HG02678 (cell line): Measurements from ENCODE around the gene GNB2.
"Not testable (repeated sequence)": the region's sequence is repeated elsewhere in the genome, so short reads cannot be mapped to it uniquely, and the experiment has no call there.

ENCODE experiments used
- ATAC-seq: cut with Tn5 transposase; IDR thresholded peaks from one replicate; pipeline ENCODE4 v1.9.1; 2021; ENCODE audit warnings: mild to moderate bottlenecking, moderate library complexity; ENCODE audit not compliant: unreplicated experiment

GNB2 gene

DNA sequence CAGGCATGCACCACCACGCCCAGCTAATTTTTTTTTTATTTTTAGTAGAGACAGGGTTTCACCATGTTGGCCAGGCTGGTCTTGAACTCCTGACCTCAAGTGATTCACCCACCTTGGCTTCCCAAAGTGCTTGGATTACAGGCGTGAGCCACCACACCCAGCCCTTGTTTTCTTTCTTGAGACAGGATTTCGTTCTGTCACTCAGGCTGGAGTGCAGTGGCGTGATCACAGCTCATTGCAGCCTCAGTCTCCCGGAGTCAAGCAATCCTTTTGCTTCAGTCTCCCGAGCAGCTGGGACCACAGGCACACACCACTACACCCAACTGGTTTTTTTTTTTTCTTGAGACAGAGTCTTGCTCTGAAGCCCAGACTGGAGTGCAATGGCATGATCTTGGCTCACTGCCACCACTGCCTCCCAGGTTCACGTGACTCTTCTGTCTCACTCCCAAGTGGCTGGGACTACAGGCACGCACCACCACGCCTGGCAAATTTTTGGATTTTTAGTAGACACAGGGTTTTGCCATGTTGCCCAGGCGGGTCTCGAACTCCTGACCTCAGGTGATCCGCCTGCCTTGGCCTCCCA is 11.3 kb upstream of the GNB2 start:
- not testable (repeated sequence) for ATAC-seq

DNA sequence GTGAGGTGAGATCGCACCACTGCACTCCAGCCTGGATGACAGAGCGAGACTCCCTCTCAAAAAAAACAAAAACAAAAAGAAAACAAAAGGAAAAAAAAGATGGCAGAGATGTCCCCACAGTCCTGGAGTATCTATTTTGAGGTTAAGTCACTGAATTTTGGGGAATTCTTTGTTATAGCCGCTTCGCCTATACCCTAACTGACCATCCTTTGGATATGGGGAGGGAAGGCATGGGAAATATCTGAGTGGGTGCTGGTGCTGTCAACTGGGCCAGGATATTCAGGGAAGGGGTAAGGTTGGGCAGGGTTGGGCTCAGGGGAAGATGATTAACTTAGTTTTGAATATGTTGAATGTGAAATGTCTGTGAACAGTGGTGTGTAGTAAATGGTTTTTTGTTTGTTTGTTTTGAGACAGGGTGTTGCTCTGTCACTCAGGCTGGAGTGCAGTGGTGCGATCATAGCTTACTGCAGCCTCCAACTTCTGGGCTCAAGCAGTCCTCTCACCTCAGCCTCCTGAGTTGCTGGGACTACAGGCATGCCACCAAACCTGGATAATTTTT is 8.3 kb upstream of the GNB2 start:
- ATAC-seq, result no peak

DNA sequence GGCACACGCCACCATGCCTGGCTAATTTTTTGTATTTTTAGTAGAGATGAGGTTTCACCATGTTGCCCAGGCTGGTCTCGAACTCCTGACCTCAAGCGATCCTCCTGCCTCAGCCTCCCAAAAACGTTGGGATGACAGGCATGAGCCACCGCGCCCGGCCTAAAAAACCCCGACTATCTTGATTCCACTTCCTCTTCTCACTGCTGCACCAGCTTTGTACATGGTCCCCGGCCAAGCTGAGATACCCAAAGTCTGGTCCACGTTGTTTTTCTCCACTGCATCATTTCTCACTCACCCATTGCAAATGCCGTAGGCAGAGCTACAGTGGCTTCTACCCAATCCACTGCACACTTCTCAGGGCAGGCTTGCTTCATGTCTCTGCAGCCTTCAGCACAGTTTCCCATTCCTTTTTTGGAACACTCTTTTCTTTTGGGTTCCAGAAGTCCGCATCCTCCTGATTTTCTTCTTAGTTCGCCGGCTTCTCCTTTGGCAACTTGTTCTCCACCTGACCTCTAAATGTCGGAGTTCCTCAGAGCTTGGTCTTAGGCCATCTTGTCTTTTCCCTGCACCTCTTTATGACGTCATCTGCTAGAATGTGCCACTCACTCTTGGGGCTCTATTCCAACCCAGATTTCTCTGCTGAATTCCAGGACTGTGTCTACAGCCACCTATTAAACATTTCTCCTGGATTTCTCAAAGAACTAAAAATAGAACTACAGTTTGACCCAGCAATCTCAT is 6.0 kb upstream of the GNB2 start:
- no peak for ATAC-seq

DNA sequence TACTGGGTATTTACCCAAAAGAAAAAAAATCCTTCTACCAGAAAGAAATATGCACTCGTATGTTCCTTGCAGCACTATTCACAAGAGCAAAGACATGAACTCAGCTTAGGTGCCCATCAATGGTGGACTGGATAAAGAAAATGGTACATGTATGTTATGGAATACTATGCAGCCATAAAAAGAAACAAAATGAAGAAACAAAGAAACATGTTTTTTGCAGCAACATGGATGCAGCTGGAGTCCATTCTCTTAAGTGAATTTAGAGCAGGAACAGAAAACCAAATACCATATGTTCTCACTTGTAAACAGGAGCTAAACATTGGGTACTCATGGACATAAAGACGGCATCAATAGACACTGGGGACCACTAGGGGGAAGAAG is 5.5 kb upstream of the GNB2 start:
- no peak for ATAC-seq

- ATAC-seq, result not testable (repeated sequence)
These were observed 4.4 kb upstream of the GNB2 start for GRCh38 chr7:100669106-100669505.

GRCh38 chr7:100670074-100670473 is 3.5 kb upstream of the GNB2 start:
- no peak for ATAC-seq

GRCh38 chr7:100671353-100672327 is 1.9 kb upstream of the GNB2 start:
- no peak for ATAC-seq

DNA sequence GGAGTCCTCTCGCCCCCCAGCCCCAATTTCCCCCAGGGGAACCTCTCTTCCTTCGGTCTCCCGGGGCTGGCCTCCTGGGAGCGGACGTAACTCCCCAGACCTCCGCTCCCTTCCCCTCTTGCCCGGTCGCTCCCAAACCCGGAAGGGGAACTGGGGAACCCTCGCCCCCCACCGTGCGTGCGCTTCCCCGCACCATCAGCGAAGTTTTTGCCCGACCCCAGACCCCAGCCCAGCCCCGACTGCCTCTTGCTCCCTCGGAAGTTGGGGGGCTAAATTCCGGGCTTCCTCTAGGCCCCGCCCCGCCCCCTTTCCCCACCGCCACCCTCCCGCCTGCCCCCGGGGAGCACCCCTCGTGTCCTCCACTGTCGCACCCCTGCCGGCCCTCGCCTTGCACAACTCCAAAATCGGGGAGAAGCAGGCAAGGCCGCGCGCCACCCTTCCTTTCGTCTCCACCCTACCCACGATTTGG is 436 bp downstream of the GNB2 start:
- no peak for ATAC-seq

GRCh38 chr7:100674411-100675104 is 1.0 kb downstream of the GNB2 start:
- no peak for ATAC-seq

GRCh38 chr7:100675105-100675451 is 1.5 kb downstream of the GNB2 start:
- ATAC-seq, result no peak

- ATAC-seq, result peak; percentile 29
These were observed 2.2 kb downstream of the GNB2 start for GRCh38 chr7:100675581-100676350.

GRCh38 chr7:100676501-100677306 is 3.2 kb downstream of the GNB2 start:
- ATAC-seq, result no peak

- no peak for ATAC-seq
These were observed 4.0 kb downstream of the GNB2 start for GRCh38 chr7:100677308-100678267.

DNA sequence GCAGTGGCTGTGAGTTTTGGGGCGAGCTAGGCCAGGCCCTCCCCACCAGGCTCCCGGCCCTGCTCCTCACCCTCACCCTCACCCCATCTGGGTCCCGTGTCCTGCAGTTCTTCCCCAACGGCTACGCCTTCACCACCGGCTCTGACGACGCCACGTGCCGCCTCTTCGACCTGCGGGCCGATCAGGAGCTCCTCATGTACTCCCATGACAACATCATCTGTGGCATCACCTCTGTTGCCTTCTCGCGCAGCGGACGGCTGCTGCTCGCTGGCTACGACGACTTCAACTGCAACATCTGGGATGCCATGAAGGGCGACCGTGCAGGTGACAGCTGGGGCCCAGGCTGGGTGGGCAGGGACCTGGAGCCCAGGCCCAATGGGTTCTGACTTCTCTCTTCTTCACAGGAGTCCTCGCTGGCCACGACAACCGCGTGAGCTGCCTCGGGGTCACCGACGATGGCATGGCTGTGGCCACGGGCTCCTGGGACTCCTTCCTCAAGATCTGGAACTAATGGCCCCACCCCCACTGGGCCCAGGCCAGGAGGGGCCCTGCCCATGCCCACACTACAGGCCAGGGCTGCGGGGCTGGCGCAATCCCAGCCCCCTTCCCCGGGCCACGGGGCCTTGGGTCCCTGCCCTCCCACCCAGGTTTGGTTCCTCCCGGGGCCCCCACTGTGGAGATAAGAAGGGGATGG is 4.9 kb downstream of the GNB2 start:
- ATAC-seq, result no peak

DNA sequence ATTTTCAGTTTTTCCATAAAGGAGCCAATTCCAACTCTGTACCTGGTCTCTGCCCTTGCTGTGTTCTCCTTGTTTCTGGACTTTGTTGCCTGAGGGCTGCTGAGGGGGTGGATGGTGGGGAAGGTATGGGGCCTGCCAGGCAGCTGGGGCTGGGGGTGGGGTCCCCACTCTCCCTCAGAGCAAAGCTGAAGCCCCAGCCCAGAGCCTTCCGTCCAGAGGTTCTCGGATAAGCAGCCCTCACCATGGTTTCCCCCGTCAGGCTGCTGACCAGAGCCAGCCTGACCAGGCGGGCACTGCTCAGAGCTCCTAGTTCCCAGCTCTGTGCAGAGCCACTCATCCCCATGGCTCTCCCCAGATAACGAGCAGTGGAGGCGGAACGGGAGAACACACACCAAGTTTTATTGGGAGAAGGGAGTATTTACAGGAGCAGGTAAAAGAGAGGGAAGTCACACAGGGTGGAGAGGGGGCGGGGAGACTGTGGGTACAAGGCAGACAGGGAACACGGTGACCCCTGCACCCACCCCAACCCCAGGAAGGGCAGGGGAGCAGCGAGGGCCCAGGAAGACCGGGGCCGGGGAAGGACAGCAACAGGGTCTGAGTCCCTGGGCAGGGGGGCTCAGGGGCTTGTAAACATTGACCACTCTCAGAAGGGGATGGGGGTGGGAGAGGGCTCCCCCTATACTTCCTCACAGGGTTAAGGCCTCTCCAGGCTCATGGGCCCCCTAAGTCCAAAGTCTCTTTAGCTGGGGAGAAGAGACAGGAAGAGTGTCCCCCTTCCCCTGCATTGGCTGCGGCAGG is 5.8 kb downstream of the GNB2 start:
- ATAC-seq, result no peak

DNA sequence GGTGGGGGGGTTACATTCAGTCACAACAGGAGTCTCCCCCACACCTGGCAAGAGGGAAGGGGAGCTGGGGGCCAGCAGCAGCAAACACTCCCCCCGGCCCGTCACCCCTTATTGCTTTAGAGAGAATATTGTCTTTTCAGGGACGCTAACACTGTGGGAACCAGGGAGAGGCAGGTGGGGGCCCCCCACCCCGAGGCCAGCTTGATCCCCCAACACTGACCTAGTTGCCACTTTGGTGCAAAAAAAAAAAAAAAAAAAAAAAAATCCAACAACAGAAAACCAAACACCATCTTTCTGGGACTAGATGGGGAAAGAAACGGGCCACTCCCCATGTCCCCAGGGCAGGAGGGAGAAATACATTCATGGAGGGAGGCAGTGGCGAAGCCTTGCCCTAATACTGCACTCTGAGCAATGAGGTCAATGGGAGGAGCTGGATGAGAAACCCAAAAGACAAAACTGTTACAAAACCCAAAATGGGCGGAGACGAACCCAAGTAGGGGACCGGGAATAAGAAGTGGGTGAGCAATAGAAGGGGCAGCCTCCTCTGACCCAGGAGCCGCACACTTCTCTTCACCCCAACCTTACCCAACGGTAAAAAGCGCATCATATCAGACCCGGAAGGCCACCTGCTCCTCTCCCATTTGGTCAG is 6.5 kb downstream of the GNB2 start:
- ATAC-seq, result no peak
